NCI-H128 (cell line): ENCODE measurements around the gene TRMO.
A peak's percentile ranks its signal among the peaks of the same experiment; 100 is the strongest.
"Not testable (repeated sequence)": the region's sequence is repeated elsewhere in the genome, so short reads cannot be mapped to it uniquely, and the experiment has no call there.

Experiments
- DNase-seq: peaks from one replicate; lab custom pipeline; 2025; ENCODE audit not compliant: unreplicated experiment; lab: John Stamatoyannopoulos, UW

The TRMO gene, protein sequence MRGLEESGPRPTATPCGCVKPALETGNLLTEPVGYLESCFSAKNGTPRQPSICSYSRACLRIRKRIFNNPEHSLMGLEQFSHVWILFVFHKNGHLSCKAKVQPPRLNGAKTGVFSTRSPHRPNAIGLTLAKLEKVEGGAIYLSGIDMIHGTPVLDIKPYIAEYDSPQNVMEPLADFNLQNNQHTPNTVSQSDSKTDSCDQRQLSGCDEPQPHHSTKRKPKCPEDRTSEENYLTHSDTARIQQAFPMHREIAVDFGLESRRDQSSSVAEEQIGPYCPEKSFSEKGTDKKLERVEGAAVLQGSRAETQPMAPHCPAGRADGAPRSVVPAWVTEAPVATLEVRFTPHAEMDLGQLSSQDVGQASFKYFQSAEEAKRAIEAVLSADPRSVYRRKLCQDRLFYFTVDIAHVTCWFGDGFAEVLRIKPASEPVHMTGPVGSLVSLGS

DNA sequence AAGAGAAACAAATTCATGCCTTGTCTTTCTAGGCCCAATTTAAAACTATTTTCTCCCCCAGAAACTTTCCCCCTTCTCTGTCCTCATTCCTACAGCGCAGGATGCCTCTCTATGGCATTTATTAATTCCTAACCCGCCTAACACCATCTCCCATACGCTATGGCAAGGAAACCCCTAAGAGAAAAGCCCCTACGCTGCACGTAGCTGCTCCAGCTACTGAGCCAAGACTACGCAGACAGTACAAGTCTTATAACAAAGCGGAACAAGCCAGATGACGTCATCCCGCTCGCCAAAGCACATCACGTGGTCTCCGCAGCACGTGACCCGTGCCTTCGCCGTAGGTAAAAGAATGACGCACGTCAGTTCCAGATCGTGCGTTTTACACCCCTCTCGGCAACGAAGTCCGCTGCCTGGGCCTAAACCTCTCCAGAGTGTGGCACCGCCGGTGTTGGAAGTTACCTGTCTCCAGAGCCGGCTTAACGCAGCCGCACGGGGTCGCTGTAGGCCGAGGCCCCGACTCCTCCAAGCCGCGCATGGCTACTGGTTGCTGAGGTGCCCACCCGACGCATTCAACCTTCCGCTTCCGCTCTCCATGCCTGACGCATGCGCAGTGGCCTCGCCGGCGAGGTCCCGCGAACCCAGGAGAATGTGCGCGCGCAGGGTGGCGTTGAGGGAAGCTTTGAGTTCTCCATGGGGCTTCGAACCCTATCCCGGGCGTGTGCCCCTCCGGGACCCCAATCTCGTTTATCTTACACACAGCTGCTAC is at the start of gene TRMO:
Gene TRMO, minus strand, starts transcription at position 542 of the 766 bp plus-strand sequence. Its CDS starts 7 bp downstream, at position 535.
- peak; percentile 98 for DNase-seq

DNA sequence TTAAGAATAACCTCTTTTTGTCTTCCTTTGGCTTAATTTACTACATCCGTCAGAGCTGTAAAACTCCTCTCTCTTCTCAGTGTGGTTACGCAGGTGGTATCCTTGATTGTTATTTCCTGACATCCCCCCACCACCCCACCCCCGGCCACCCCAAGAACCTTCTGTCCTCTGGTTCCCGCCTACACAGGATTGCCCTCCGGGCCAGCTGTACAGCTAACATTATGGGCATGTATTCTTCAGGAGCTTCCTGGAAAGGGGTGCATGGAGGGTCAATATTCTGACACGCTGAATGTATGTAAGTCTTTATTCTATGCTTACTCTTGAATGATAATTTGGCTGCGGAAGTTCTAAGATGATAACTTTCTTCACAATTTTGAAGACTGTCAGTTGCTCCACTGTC is 47.9 kb upstream of the TRMO start:
- no peak for DNase-seq

DNA sequence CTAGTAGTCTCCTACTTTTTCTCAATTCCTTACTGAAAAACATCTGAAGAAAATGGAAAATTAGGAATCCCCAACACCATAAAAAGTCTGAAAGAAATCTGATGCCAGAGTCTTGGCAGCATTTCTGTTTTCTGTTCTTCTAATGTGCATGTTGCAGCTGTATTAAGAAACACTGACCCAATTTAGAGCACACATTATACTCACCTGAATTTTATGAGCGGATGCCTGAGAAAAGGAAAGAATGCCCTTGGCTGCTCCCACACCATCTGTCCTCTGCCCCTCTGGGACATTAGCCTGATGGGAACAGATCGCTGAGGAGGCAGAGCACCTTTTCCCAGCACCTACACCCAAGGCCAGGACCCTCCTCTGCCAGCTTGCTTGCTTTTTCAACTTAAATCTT is 46.7 kb upstream of the TRMO start:
- no peak for DNase-seq

DNA sequence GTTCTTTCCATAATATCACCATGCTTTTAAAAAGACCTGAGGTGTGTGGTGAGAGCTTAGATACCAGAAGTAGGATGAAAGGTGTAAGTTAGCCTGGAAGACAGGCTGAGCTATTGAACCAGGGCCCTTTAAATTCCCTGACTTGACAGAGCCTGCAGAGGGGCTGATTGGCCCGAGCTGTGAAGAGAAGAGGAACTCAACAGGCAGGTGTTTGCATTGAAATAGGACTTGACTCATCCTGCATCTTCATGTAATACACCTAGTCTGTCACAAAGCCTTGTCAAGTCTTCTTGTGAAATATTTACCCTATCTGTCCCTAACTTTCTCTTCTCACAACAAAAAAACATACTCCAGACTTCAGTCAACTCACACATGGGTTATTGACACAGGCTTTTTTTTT is 44.2 kb upstream of the TRMO start:
- no peak for DNase-seq

DNA sequence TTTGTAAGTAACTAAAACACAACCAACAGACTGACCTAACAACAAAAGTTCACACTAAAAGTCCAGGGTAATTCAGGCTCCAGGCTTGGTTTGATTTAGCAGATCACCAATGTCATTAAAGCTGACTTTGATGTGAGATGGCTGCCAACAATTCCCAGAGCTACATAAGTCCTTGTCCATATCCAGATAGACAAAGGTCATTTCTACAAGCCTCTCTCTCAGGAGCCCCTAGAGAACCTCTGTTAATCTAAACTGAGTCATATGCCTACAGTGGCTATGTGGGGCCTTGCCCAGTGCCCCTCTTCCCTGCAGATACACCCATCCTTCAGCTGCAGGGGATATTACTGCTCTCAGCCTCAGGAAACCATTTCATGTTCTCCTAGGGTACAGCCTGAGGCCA is 42.6 kb upstream of the TRMO start:
- DNase-seq: no peak

DNA sequence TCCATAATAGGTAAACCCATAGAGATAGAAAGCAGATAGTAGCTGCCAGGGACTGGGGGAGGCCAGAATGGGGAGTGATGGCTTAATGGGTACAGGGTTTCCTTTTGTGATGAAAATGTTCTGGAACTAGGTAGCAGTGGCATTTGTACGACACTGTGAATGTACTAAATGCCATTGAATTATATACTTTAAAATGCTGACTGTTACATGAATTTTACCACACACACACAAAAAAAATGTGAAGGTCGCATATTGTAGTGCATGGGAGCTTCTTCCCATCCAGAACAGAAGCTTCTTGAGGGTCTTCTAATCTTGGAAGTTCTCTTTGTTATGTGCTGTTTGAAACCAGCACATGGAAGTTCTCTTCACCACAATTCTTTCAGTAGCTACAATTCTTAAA is 40.9 kb upstream of the TRMO start:
- no peak for DNase-seq

DNA sequence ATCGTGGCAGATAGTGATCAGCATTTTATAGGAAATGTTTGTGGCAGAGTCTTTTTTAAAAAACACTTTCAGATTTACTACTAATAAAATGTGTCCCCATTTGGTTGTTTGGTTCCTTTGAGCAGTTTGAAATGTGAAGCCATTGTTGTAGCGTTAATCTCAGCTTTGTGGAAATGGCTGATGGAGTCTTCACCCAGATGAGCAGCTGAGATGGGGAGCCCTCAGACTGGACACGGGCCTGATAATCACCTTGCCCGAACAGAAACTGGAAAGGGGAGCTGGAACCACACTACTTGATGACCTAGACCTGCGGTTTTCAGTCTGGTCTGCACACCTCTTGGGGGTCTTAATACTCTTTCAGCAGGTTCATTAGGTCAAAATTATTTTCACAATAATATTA is 40.3 kb upstream of the TRMO start:
- DNase-seq: no peak

DNA sequence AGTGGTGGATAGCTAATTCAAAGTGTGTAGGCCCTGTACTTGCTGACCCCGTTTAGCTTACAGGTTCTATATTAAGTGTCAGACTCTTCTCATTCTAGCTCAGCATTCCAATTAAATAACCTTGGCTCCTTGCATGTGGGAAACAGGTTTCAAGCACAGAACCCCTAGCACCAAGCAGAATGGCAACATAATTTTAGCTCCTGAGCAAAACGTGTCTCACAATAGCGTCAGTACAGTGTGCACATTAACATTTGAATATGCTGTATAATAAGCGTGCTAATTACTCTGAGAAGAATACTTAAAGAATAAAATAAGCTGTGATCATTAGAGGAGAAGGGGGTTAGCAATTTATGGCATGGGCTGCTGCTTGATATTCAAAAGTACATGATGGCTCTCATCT is 39.8 kb upstream of the TRMO start:
- no peak for DNase-seq

DNA sequence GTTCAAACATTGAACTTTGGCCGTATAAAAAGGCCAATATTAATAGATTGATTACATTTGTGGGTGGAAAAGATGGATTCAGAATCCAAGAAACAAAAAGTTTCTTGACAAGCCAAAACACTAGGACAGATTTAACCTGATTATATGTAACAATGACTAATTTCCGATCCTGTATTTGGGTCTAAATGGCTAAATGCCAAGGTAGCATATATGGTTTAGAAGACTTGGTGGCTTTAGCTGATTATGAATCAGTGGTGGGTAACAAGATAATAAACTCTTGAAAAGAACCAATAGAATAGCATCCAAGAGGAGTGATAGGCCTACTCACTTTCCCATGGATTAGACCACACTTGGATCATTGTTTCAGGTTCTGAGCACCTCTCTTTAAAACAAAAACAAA is 39.1 kb upstream of the TRMO start:
- DNase-seq: no peak

DNA sequence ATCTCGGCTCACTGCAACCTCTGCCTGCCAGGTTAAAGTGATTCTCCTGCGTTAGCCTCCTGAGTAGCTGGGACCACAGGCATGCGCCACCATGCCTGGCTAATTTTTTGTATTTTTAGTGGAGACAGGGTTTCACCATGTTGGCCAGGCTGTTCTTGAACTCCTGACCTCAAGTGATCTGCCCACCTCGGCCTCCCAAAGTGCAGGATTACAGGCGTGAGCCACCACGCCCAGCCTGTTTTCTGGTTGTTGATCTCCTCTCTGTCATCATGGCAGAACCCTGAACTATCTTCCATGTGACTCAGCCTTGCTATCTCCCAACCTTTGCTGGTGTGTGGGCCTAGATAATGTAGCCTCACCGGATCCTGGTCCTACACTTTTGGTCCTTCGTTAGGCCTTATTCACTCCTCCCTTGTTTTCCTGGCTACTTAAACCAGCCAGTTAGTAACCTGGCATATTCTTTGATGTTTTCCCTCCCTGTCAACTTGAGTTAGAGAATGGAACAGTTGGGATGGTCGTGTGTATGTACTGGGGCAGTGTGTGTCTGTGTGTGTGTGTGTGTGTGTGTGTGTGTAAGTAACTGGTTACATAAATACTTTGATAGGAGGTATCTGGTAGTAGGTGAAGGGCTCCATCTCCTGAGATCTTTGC is 38.5 kb upstream of the TRMO start:
- not testable (repeated sequence) for DNase-seq

DNA sequence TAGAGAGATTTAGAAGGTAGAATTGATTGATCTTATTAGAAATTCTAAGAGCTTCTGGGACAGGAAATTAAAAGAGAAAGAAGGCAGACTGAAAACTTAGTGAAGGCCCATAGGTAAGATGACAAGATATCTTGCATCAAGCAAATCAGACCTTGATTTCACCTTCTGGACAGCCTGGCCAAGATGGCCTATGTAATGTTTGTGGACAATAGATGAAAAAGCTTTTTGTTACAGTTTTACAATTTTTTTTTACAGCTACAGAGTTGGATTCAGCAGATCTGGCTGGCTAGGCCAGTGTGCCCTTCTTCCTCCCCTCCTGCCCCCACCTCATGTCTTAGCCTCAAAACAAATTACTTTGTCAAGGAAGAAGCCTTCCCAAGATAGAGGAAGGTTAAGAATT is 37.3 kb upstream of the TRMO start:
- DNase-seq: no peak

DNA sequence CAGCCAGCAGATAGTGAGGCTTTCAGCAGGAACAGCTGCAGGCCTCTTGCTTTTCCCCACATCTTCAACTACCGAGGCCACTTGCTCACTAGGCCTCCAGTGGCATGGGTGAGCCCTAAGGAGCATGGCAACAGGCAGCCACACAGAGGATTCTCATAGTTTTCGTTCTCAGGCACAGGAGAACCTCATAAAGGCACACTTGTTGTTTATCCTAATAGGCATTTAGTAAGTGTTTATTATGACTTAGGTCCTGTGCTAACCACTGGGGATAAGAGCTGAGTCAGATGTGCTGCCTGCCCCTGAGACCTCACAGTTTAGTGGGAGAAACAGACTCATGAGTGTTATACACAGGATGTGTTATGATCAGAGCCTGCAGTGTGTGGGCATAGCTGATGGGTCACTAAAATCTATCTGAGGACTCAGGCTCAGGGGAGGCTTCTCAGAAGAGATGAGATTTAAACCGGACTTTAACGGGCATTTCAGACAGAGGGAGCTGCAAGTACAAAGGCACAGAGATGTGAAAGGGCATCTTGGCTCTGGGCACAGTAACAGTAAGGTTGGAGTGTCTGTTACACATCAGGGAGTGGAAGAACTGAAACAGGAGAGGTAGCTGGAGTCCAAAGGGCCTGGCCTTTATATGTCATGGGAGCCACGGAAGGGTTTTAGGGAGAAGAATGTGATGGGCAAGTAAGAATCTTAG is 36.7 kb upstream of the TRMO start:
- no peak for DNase-seq

DNA sequence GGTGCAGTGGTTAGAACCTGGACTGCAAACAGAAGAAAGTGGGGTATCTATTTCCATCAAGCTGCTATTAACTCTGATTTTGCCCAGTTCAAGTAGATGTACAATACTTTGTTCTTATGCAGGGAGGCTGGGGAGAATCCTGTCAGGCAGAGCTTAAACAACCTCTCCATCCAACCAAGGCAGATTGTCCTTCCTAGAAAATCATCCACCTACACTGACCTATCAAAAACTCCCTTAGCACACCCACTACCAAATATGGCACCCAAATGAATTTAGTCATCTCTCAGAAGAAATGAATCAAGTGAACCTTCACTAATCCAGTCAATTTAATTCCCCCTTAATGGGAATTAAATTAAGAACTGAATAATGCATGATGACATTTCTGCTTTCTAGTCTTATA is 34.0 kb upstream of the TRMO start:
- no peak for DNase-seq

DNA sequence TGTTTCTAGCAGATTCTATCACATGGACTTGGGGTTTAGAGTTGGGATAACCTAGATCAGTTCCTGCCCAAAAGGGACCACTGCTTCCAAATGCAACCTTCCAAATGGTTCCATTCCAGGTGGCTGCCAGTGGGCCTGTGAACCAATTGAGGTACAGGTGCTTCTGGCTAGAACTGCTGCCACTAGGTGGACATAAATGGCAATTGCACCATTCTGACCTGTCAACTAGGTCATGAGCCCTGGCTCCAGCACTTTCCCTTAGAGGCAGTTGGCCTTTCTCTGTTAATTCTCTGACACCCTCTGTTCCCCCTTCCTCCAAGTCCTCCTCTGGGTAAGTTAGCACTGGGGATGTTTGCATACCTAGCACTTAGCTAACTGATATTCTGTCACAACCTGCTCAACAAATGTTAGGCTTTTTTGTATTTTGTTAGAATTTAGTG is 32.3 kb upstream of the TRMO start:
- no peak for DNase-seq

DNA sequence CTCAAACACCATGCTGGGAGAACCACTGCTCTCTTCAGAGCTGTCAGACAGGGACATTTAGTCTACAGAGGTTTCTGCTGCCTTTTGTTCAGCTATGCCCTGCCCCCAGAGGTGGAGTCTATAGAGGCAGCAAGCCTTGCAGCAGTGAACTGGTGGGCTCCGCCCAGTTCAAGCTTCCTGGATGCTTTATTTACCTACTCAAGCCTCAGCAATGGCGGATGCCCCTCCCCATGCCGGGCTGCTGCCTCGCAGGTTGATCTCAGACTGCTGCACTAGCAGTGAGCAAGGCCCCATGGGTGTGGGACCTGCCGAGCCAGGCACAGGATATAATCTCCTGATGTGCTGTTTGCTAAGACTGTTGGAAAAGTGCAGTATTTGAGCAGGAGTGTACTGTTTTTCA is 28.6 kb upstream of the TRMO start:
- not testable (repeated sequence) for DNase-seq

DNA sequence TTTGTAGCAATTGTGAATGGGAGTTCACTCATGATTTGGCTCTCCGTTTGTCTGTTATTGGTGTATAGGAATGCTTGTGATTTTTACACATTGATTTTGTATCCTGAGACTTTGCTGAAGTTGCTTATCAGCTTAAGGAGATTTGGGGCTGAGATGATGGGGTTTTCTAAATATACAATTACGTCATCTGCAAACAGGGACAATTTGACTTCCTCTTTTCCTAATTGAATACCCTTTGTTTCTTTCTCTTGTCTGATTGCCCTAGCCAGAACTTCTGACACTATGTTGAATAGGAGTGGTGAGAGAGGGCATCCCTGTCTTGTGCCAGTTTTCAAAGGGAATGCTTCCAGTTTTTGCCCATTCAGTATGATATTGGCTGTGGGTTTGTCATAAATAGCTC is 24.8 kb upstream of the TRMO start:
- DNase-seq: not testable (repeated sequence)

DNA sequence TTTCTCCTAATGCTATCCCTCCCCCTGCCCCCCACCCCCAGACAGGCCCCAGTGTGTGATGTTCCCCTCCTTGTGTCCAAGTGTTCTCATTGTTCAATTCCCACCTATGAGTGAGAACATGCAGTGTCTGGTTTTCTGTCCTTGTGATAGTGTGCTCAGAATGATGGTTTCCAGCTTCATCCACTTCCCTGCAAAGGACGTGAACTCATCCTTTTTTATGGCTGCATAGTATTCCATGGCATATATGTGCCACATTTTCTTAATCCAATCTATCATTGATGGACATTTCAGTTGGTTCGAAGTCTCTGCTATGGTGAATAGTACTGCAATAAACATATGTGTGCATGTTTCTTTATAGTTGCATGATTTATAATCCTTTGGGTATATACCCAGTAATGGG is 23.2 kb upstream of the TRMO start:
- not testable (repeated sequence) for DNase-seq

DNA sequence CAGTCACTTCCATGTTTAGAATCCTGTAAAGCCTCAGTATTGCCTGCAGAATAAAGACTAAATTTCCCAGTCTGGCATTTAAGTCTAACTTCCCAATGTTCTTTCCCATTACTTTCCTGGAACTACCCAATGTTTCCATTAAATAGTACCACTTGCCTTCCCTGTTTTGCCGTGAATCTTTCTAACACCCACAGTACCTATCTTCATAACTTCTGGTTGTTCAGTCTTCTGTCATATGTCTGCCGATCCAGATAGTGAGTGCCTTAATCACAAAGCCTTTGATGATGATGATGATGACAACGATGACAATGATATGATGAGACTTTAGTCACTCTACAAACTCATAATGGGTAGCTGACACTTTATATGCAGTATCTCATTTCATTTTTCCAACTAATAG is 22.3 kb upstream of the TRMO start:
- no peak for DNase-seq

DNA sequence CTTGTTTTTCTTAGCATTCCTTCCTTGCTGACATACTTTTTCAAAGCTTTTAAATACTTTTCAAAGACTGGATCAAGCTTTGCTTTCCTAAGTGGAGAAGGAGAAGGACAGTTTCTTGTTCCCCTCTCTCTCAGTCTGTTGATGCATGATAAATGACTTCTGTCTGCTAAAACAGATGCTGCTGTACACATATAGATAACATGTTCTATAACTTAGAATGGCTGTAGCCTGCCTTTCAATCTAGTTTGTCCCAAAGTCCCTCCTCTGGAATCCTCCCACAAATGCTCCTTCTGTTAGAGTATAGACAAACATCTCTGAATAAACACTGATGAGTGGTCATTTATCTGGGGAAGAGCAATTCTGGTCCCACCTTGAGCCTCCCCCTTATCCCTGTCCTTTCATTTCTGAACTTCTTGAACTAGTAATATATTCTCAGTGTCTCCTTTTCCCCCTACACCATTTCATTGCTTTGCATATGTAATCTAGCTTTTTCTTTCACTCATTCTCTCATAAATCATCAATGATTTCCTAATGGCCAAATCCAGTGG is 21.1 kb upstream of the TRMO start:
- no peak for DNase-seq

DNA sequence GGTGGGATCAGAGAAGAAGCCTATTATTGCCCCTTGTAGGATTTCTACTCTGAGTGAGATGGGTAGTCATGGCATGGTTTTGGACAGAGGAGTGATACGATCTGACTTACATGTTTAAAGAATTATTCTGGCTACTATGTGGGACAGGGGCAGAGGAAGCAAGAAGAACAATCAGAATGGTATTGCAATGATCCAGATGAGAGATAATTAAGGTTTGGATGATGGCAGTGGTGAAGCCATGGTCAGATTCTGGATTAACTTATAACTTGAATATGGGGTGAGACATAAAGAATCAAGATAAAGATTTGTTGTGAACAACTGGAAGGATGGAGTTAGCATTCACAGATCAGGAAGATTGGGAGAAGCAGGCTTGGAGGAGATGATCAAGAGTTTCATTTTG is 19.0 kb upstream of the TRMO start:
- DNase-seq: no peak

DNA sequence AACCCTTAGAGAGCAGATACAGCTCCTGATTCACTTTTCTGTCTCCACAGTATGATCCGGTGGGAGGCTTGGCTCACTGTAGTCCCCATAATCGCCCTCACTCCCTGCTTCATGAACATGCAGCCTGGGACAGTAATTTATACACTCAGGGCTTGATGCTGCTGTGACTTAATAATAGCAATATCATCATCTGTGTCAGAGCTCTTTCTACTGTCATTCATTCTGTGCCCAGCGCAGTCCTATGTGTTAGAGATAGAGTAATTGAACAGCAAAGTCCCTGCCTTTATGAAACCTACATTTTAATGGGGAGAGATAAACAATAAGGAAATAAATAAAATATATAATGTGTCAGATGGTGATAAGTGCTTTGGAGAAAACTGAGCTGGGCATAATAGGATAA is 18.4 kb upstream of the TRMO start:
- DNase-seq: no peak
